ENCODE data around the gene SGK1. TPM values are rescaled to one million over a fixed set of nuclear protein-coding genes. Genes with fewer than 3 reads are reported as not detected.

Gene SGK1
- total RNA-seq, 1 donor from 2014 or later: 175 TPM

DNA sequence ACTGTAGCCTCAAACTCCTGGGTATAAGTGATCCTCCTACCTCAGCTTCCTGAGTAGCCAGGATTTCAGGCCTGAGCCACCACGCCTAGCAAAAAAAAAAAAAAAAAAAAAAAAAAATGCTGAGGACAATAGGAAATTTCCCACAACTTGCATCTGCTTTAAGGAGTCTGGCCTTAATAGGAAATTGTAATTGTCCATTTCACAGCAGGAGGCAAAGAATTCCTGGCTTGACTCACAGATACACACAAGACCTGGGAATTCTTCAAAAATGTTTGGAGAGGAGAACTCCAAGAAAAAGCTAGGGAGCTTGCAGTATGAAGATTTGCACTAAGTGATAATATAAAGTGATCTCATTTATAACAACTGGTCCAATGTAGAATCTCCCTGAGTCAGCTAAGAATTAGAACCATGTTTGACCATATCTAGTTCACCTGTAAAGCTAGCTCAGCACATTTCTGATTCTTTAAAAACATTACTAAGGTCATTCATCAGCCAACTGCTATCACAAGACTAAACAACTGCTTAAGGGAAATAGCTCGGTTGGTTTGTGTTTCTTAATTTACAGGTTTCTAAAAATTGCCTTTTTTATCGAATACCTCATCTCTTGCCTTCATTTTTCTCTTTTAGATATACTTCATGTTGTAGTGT, 185.3 kb downstream of the SGK1 start:
- DNase-seq (ENCODE audit: low read depth): peak; percentile 15
- TF ChIP-seq, protein P1, sequence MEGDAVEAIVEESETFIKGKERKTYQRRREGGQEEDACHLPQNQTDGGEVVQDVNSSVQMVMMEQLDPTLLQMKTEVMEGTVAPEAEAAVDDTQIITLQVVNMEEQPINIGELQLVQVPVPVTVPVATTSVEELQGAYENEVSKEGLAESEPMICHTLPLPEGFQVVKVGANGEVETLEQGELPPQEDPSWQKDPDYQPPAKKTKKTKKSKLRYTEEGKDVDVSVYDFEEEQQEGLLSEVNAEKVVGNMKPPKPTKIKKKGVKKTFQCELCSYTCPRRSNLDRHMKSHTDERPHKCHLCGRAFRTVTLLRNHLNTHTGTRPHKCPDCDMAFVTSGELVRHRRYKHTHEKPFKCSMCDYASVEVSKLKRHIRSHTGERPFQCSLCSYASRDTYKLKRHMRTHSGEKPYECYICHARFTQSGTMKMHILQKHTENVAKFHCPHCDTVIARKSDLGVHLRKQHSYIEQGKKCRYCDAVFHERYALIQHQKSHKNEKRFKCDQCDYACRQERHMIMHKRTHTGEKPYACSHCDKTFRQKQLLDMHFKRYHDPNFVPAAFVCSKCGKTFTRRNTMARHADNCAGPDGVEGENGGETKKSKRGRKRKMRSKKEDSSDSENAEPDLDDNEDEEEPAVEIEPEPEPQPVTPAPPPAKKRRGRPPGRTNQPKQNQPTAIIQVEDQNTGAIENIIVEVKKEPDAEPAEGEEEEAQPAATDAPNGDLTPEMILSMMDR (conservative IDR thresholded peaks at IDR 0.05; ENCODE audit: low read depth, low read length): no peak
- no peak overlapping the region for H3K4me3 ChIP-seq (ENCODE audit: low read depth, low read length)

DNA sequence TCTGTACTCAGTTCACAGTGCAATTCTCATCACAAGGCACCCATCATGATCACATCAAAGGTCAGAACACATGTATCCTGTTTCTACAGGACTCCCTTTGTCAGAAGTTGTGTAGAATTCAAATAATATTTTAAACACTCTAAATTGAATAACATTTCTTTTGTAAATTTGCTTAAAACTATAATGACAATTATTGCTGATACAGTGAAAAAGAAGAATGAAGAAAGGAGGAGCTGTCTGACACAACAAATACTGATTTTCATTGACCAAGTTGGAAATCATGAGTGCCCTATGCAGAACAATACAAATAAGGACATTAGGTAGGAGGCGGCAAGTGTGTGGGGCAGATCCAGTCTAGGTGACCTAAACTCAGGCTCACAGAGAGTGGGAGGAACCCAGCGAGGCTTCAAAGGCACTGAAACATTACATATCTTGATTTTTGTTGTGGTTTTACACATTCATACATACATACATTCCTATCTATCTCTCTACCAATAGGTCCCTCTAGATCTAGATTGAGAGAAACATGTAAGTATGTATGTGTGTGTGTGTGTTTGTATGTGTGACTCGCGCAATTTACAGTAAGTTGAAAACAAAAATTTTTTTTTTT, 186.3 kb downstream of the SGK1 start:
- no peak for DNase-seq (ENCODE audit: low read depth)
- no peak overlapping the region for H3K4me3 ChIP-seq (ENCODE audit: low read depth, low read length)

DNA sequence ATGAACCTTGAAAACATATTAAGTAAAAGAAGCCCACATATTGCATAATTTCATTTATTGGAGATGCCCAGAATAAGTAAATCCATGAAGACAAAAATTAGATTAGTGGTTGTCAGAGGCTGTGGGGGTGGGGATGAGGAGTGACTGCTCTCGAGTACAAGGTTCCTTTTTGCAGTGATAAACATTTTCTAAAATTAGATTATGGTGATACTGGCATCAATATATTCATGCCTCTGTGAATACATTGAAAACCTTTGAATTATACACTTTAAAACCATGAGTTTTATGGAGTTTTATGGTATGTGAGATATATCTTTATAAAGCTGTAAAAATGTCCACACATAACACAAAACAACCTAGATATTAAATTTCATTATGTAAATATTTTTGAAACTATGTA, 189.8 kb downstream of the SGK1 start:
- DNase-seq (ENCODE audit: low read depth): no peak
- TF ChIP-seq, protein P1 (conservative IDR thresholded peaks at IDR 0.05; ENCODE audit: low read depth, low read length): no peak
- H3K4me3 ChIP-seq (ENCODE audit: low read depth, low read length): no peak overlapping the region

More for the DNA sequence above, 186.3 kb downstream of the SGK1 start:
- TF ChIP-seq, protein P1 (conservative IDR thresholded peaks at IDR 0.05; ENCODE audit: low read depth, low read length): no peak

DNA sequence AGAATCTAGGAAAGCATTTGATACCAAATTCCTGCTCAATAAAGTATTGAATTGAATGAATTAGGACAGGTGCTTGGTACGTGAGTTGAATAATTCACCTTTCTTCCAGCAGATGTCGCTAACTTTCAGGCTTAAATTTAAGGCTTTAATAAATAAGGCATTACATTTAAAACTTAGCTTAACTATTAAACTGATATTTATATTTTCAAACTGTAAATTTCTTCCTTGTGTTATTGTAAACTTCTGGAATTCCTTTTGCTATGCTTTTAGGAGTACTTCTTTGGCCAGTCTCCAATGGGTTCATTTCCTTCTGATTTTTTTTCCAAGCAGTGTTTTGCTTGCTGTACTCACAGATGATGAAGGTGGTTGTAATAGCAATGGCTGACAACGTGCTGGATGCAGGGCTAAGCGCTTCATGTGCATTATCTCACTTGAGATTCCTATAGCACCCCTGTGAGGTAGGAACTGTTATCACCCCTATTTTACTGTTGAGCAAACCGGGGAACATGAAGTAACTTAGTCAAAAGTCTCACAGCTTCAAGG, 194.2 kb downstream of the SGK1 start:
- no peak overlapping the region for H3K4me3 ChIP-seq (ENCODE audit: low read depth, low read length)
- TF ChIP-seq, protein P1 (conservative IDR thresholded peaks at IDR 0.05; ENCODE audit: low read depth, low read length): peak; percentile 71
- DNase-seq (ENCODE audit: low read depth): no peak

DNA sequence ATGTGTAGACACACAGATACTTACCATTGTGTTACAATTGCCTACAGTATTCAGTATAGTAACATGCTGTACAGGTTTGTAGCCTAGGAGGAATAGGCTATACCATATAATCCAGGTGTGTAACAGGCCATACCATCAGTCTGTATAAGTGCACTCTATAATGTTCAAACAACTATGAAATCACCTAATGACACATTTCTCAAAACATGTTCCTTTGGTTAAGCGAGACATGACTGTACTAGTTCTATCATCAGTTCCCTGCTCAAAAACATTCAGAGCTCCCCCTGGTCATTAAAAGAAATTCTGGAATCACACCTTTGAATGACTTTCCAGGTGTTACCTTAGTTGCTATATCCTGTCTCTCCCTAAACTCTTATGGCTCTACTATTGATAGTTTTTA, 195.1 kb downstream of the SGK1 start:
- DNase-seq (ENCODE audit: low read depth): no peak
- H3K4me3 ChIP-seq (ENCODE audit: low read depth, low read length): no peak overlapping the region
- TF ChIP-seq, protein P1 (conservative IDR thresholded peaks at IDR 0.05; ENCODE audit: low read depth, low read length): no peak

DNA sequence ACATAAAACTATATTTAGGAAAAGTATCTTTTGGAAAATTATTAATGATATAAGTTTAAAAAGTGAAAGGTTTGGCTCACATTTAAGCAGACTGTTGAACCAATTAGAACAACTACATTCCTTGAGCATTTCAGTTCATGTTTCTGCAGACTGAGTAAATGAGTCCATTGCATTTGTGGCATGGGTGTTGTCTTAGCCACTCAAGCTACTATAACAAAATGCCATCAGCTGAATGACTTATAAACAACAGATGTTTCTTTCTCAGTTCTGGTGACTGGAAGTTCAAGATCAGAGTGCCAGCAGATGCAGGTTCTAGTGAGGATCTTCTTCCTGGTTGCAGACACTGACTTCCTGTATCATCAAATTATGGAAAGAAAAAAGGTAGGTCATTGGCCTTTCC, 198.4 kb downstream of the SGK1 start:
- no peak for DNase-seq (ENCODE audit: low read depth)
- TF ChIP-seq, protein P1 (conservative IDR thresholded peaks at IDR 0.05; ENCODE audit: low read depth, low read length): no peak
- no peak overlapping the region for H3K4me3 ChIP-seq (ENCODE audit: low read depth, low read length)

Data from epithelial cell of proximal tubule (primary cell).